Loucy (cell line): ENCODE data around the gene LENG8.

Experiments
- CTCF ChIP-seq: fragments of 200-600 bp; sonication (generic); conservative IDR thresholded peaks from 2 replicates; pipeline ENCODE4 v1.5.1; 2014; ENCODE audit warnings: mild to moderate bottlenecking, antibody characterized with exemption, low read length
- EZH2phosphoT487 ChIP-seq: fragments of 200-600 bp; IDR thresholded peaks from 2 replicates; pipeline ENCODE4 v1.6.1; 2018; ENCODE audit warnings: antibody characterized with exemption, mild to moderate bottlenecking, moderate library complexity, borderline replicate concordance

DNA sequence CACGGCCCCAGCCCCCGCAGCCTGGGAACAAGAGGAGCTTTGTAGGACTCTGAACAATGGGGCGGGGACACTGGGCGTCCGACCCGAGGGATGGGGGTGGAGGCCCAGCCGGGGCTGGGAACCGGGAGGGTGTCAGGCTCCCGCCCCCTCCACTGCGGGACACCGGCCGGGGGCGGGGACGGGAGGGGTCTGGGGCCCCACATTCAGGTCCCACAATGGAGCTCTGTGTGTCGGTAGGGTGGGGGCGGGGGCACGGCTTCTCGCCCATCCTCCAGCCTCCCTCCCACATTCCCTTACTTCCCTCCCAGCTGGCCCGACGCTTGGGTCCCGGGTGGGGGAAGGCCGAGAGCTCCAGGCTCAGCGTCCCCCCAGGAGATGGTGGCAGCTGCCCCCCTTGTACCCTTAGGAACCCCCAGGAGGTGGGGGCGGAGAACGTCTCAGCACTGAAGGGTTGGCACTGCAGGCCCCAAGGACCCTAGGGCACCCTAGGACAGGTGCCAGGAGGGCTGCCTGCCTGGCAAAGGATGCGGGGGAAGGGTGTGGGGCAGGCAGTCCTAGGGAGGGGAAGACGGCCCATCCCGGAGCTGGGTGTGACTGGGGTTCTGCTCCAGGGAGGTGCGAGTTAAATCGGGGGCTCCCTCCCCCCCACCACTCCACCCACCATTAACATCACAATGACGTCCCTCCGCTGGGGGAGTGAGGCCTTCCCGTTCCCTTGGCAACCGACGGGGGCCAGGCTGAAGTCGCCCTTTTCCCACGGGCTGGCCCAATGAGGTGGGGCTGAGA is 28.4 kb upstream of the LENG8 start:
- no peak for TF ChIP-seq CTCF
- no peak for TF ChIP-seq EZH2phosphoT487
